ENCODE results near the gene THUMPD2. TPM values are rescaled to one million over a fixed set of nuclear protein-coding genes. Genes with fewer than 3 reads are reported as not detected.
"Not testable (repeated sequence)": the region's sequence is repeated elsewhere in the genome, so short reads cannot be mapped to it uniquely, and the experiment has no call there.

THUMPD2 gene
- total and polyA plus RNA-seq, 7 experiments from 2014 or later = 5.1 to 13.4 (median 7.9) TPM

GRCh38 chr2:39800752-39801151 lies 21.7 kb upstream of the THUMPD2 start:
- CTCF ChIA-PET = no interaction called here
- Histone ChIP-seq H3K9me3 (ENCODE audit: control insufficient read depth in 2 of 3, low read length in 3 of 3) (peaks cover 0 to 5% (median 0%) of the 10 kb centered on the region in 3 experiments), H3K4me3 (ENCODE audit: low read length) (no peak overlapping the region), H3K27ac (ENCODE audit: low read depth, low read length) (no peak overlapping the region), H3K36me3 (ENCODE audit: control insufficient read depth in 2 of 3, insufficient read depth in 3 of 3, low read length in 3 of 3) (no peaks in the 10 kb centered on the region), H3K4me1 (ENCODE audit: control insufficient read depth in 2 of 2, insufficient read depth in 2 of 2, low read length in 2 of 2) (no peaks in the 10 kb centered on the region), H3K27me3 (ENCODE audit: control insufficient read depth in 2 of 2, insufficient read depth in 2 of 2, low read length in 2 of 2) (no peaks in the 10 kb centered on the region)
- intact Hi-C loops (cut with micrococcal nuclease) = no loop called here
- H3K36me3 Mint-ChIP-seq = peaks cover 0 to 3% (median 0%) of the 10 kb centered on the region in 5 donors
- H3K27ac Mint-ChIP-seq = no peak overlapping the region
- no peaks in the 10 kb centered on the region for H3K4me1 Mint-ChIP-seq
- POLR2A ChIA-PET = no interaction called here
- DNase-seq (no peak), ATAC-seq (no peak)
- H3K4me3 Mint-ChIP-seq = no peak overlapping the region
- H3K9me3 Mint-ChIP-seq = peaks cover 2 to 25% (median 18%) of the 10 kb centered on the region in 11 donors
- peaks cover 0 to 4% (median 0%) of the 10 kb centered on the region in 5 donors for H3K27me3 Mint-ChIP-seq

GRCh38 chr2:39796134-39796533 lies 17.1 kb upstream of the THUMPD2 start:
- DNase-seq (no peak), ATAC-seq (no peak)
- peaks cover 0 to 4% (median 0%) of the 10 kb centered on the region in 5 donors for H3K36me3 Mint-ChIP-seq
- H3K4me1 Mint-ChIP-seq = no peaks in the 10 kb centered on the region
- intact Hi-C loops (cut with micrococcal nuclease) = no loop called here
- H3K9me3 Mint-ChIP-seq = peaks cover 0 to 10% (median 6%) of the 10 kb centered on the region in 11 donors
- ChIA-PET CTCF (no interaction called here), POLR2A (interaction anchor here (0.6 kb wide), 1 partner anchor 8 kb away, joined by 3 read pairs; no protein-coding TSS in a partner anchor)
- no peak overlapping the region for H3K27ac Mint-ChIP-seq
- Histone ChIP-seq H3K27me3 (ENCODE audit: control insufficient read depth in 2 of 2, insufficient read depth in 2 of 2, low read length in 2 of 2) (no peaks in the 10 kb centered on the region), H3K9me3 (ENCODE audit: control insufficient read depth in 2 of 3, low read length in 3 of 3) (no peaks in the 10 kb centered on the region), H3K36me3 (ENCODE audit: control insufficient read depth in 2 of 3, insufficient read depth in 3 of 3, low read length in 3 of 3) (no peaks in the 10 kb centered on the region), H3K4me3 (ENCODE audit: low read length) (no peak overlapping the region), H3K27ac (ENCODE audit: low read depth, low read length) (no peak overlapping the region), H3K4me1 (ENCODE audit: control insufficient read depth in 2 of 2, insufficient read depth in 2 of 2, low read length in 2 of 2) (no peaks in the 10 kb centered on the region)
- peaks cover 0 to 5% (median 2%) of the 10 kb centered on the region in 5 donors for H3K27me3 Mint-ChIP-seq
- H3K4me3 Mint-ChIP-seq = no peak overlapping the region

- H3K4me1 Mint-ChIP-seq = not testable (repeated sequence)
Measured at GRCh38 chr2:39790216-39790818, 11.3 kb upstream of the THUMPD2 start.

GRCh38 chr2:39787950-39788349 lies 8.9 kb upstream of the THUMPD2 start:
- intact Hi-C loops (cut with micrococcal nuclease) = no loop called here
- CTCF ChIA-PET = no interaction called here
- no peak for DNase-seq
- Mint-ChIP-seq H3K36me3 (peaks cover 0 to 8% (median 0%) of the 10 kb centered on the region in 5 donors), H3K27ac (no peak overlapping the region), H3K27me3 (peaks cover 5 to 18% (median 9%) of the 10 kb centered on the region in 5 donors), H3K4me3 (no peak overlapping the region), H3K4me1 (peaks cover 0 to 5% (median 0%) of the 10 kb centered on the region in 7 donors), H3K9me3 (peaks cover 0 to 24% (median 11%) of the 10 kb centered on the region in 11 donors)
- Histone ChIP-seq H3K9me3 (ENCODE audit: control insufficient read depth in 2 of 3, low read length in 3 of 3) (no peaks in the 10 kb centered on the region), H3K4me1 (ENCODE audit: control insufficient read depth in 2 of 2, insufficient read depth in 2 of 2, low read length in 2 of 2) (no peaks in the 10 kb centered on the region), H3K27me3 (ENCODE audit: control insufficient read depth in 2 of 2, insufficient read depth in 2 of 2, low read length in 2 of 2) (no peaks in the 10 kb centered on the region), H3K4me3 (ENCODE audit: low read length) (no peak overlapping the region), H3K27ac (ENCODE audit: low read depth, low read length) (no peak overlapping the region), H3K36me3 (ENCODE audit: control insufficient read depth in 2 of 3, insufficient read depth in 3 of 3, low read length in 3 of 3) (no peaks in the 10 kb centered on the region)
- POLR2A ChIA-PET = no interaction called here
- ATAC-seq = no peak

More at GRCh38 chr2:39790216-39790818, 11.3 kb upstream of the THUMPD2 start:
- intact Hi-C loops (cut with micrococcal nuclease); H3K4me3 Mint-ChIP-seq; CTCF ChIA-PET; ATAC-seq; H3K27ac Mint-ChIP-seq; H3K4me3 ChIP-seq (ENCODE audit: low read length); H3K27me3 ChIP-seq (ENCODE audit: control insufficient read depth in 2 of 2, insufficient read depth in 2 of 2, low read length in 2 of 2); POLR2A ChIA-PET; DNase-seq; H3K36me3 Mint-ChIP-seq; H3K36me3 ChIP-seq (ENCODE audit: control insufficient read depth in 2 of 3, insufficient read depth in 3 of 3, low read length in 3 of 3); H3K9me3 ChIP-seq (ENCODE audit: control insufficient read depth in 2 of 3, low read length in 3 of 3); H3K27ac ChIP-seq (ENCODE audit: low read depth, low read length); H3K4me1 ChIP-seq (ENCODE audit: control insufficient read depth in 2 of 2, insufficient read depth in 2 of 2, low read length in 2 of 2): not testable (repeated sequence)
- Mint-ChIP-seq H3K27me3 (peaks cover 5 to 18% (median 7%) of the 10 kb centered on the region in 5 donors), H3K9me3 (peaks cover 0 to 24% (median 11%) of the 10 kb centered on the region in 11 donors)

GRCh38 chr2:39786761-39787522 lies 7.9 kb upstream of the THUMPD2 start:
- Histone ChIP-seq H3K36me3 (ENCODE audit: control insufficient read depth in 2 of 3, insufficient read depth in 3 of 3, low read length in 3 of 3) (no peaks in the 10 kb centered on the region), H3K4me3 (ENCODE audit: low read length) (no peak overlapping the region), H3K4me1 (ENCODE audit: control insufficient read depth in 2 of 2, insufficient read depth in 2 of 2, low read length in 2 of 2) (no peaks in the 10 kb centered on the region), H3K27me3 (ENCODE audit: control insufficient read depth in 2 of 2, insufficient read depth in 2 of 2, low read length in 2 of 2) (no peaks in the 10 kb centered on the region), H3K27ac (ENCODE audit: low read depth, low read length) (no peak overlapping the region), H3K9me3 (ENCODE audit: control insufficient read depth in 2 of 3, low read length in 3 of 3) (no peaks in the 10 kb centered on the region)
- H3K4me1 Mint-ChIP-seq = peaks cover 0 to 12% (median 4%) of the 10 kb centered on the region in 7 donors
- DNase-seq (no peak), ATAC-seq (no peak)
- H3K27ac Mint-ChIP-seq = no peak overlapping the region
- intact Hi-C loops (cut with micrococcal nuclease) = no loop called here
- POLR2A ChIA-PET = no interaction called here
- H3K27me3 Mint-ChIP-seq = peaks cover 5 to 17% (median 9%) of the 10 kb centered on the region in 5 donors
- peaks cover 0 to 23% (median 11%) of the 10 kb centered on the region in 11 donors for H3K9me3 Mint-ChIP-seq
- CTCF ChIA-PET = interaction anchor here (0.6 kb wide), 1 partner anchor 27 kb away, joined by 3 read pairs; no protein-coding TSS in a partner anchor
- no peak overlapping the region for H3K4me3 Mint-ChIP-seq
- H3K36me3 Mint-ChIP-seq = peaks cover 0 to 7% (median 0%) of the 10 kb centered on the region in 5 donors

- H3K36me3 Mint-ChIP-seq = peaks cover 0 to 9% (median 0%) of the 10 kb centered on the region in 5 donors
- H3K27ac Mint-ChIP-seq = no peak overlapping the region
- no peaks in the 10 kb centered on the region for H3K9me3 Mint-ChIP-seq
- no peaks in the 10 kb centered on the region for H3K27me3 ChIP-seq (ENCODE audit: control insufficient read depth in 2 of 2, insufficient read depth in 2 of 2, low read length in 2 of 2)
- ChIA-PET CTCF (no interaction called here), POLR2A (no interaction called here)
- no peak overlapping the region for H3K27ac ChIP-seq (ENCODE audit: low read depth, low read length)
- DNase-seq (no peak), ATAC-seq (no peak)
- H3K4me3 Mint-ChIP-seq = peak overlapping the region in 1 of 10 donors; percentile 89
- peaks cover 12% of the 10 kb centered on the region in 2 donors for H3K4me1 ChIP-seq (ENCODE audit: control insufficient read depth in 2 of 2, insufficient read depth in 2 of 2, low read length in 2 of 2)
- no peaks in the 10 kb centered on the region for H3K36me3 ChIP-seq (ENCODE audit: control insufficient read depth in 2 of 3, insufficient read depth in 3 of 3, low read length in 3 of 3)
- H3K9me3 ChIP-seq (ENCODE audit: control insufficient read depth in 2 of 3, low read length in 3 of 3) = no peaks in the 10 kb centered on the region
- intact Hi-C loops (cut with micrococcal nuclease) = no loop called here
- peaks cover 24 to 48% (median 38%) of the 10 kb centered on the region in 7 donors for H3K4me1 Mint-ChIP-seq
- H3K4me3 ChIP-seq (ENCODE audit: low read length) = no peak overlapping the region
- peaks cover 5 to 13% (median 7%) of the 10 kb centered on the region in 5 donors for H3K27me3 Mint-ChIP-seq
Measured at GRCh38 chr2:39782591-39782990, 3.5 kb upstream of the THUMPD2 start.
